GM04503 (cell line): ENCODE results near the gene IL3.

ENCODE experiments used
- DNase-seq: peaks from one replicate; pipeline ENCODE4 v3.0.0-alpha.2; 2012; ENCODE audit warnings: low read depth

Gene IL3

GRCh38 chr5:132057498-132058255 is 2.8 kb upstream of the IL3 start:
- no peak for DNase-seq

- no peak for DNase-seq
These were observed 1.8 kb upstream of the IL3 start for GRCh38 chr5:132058646-132059042.

- no peak for DNase-seq
These were observed 1.3 kb upstream of the IL3 start for GRCh38 chr5:132059043-132059695.

- no peak for DNase-seq
These were observed 557 bp upstream of the IL3 start for GRCh38 chr5:132059696-132060500.

GRCh38 chr5:132063090-132063911 is 2.8 kb downstream of the IL3 start:
- peak; percentile 13 for DNase-seq

GRCh38 chr5:132064140-132064539 is 3.7 kb downstream of the IL3 start:
- DNase-seq: no peak

- DNase-seq: peak; percentile 16
These were observed 4.4 kb downstream of the IL3 start for GRCh38 chr5:132064738-132065331.

- no peak for DNase-seq
These were observed 5.0 kb downstream of the IL3 start for GRCh38 chr5:132065351-132065937.

GRCh38 chr5:132065951-132066701 is 5.7 kb downstream of the IL3 start:
- no peak for DNase-seq

GRCh38 chr5:132066871-132067270 is 6.4 kb downstream of the IL3 start:
- no peak for DNase-seq

GRCh38 chr5:132067451-132067850 is 7.0 kb downstream of the IL3 start:
- no peak for DNase-seq

GRCh38 chr5:132067941-132068808 is 7.7 kb downstream of the IL3 start:
- no peak for DNase-seq

- DNase-seq: no peak
These were observed 9.1 kb downstream of the IL3 start for GRCh38 chr5:132069561-132069960.

GRCh38 chr5:132069994-132070393 is 9.5 kb downstream of the IL3 start:
- no peak for DNase-seq

GRCh38 chr5:132070460-132071337 is 10.2 kb downstream of the IL3 start:
- DNase-seq: no peak

- DNase-seq: no peak
These were observed 10.9 kb downstream of the IL3 start for GRCh38 chr5:132071338-132071707.

- DNase-seq: no peak
These were observed 11.6 kb downstream of the IL3 start for GRCh38 chr5:132072070-132072469.

- no peak for DNase-seq
These were observed 12.1 kb downstream of the IL3 start for GRCh38 chr5:132072528-132072927.
